CD4-positive, alpha-beta T cell (primary cell): ENCODE data around the gene ZIC2. TPM values are rescaled to one million over a fixed set of nuclear protein-coding genes. Genes with fewer than 3 reads are reported as not detected.
"Not testable (repeated sequence)": the region's sequence is repeated elsewhere in the genome, so short reads cannot be mapped to it uniquely, and the experiment has no call there.

ENCODE experiments used
- ATAC-seq: fragments of 200-7000 bp; cut with Tn5 transposase; one replicate; pipeline ENCODE4 v1.10.0; 2022; ENCODE audit warnings: mild to moderate bottlenecking; ENCODE audit not compliant: poor library complexity
- CTCF ChIA-PET: fragments of 350-600 bp; sonication (Branson Sonifier 250); formaldehyde crosslinking; loops from one replicate; lab custom pipeline; 2021; ENCODE audit warnings: antibody characterized with exemption, inconsistent platforms; lab: Charles Lee
- POLR2A ChIA-PET: fragments of 350-600 bp; sonication (Branson Sonifier 250); formaldehyde crosslinking; loops from one replicate; lab custom pipeline; 2021; ENCODE audit warnings: antibody characterized with exemption, inconsistent platforms; lab: Charles Lee
- DNase-seq, 14 experiments: peaks; one replicate each; pipeline ENCODE4 v3.0.0-alpha.2; 2013 to 2020; ENCODE audit warnings: mixed read lengths in 2 of 14
- H3K27ac ChIP-seq, 2 donors: one replicate each; pipeline versions ENCODE4 v1.5.1 to v1.7.0; 2013; ENCODE audit warnings: low read length in 2 of 2, low read depth in 1 of 2, mild to moderate bottlenecking in 1 of 2
- H3K27me3 ChIP-seq, 2 experiments: 1 replicate in 1 of 2; 2 replicates in 1 of 2; pipeline versions ENCODE4 v1.6.1 to v1.7.0; 2013; ENCODE audit warnings: low read length in 2 of 2, control low read depth in 1 of 2, mild to moderate bottlenecking in 1 of 2, moderate library complexity in 1 of 2; ENCODE audit not compliant: insufficient read depth in 2 of 2, control insufficient read depth in 1 of 2
- H3K36me3 ChIP-seq: one replicate; pipeline ENCODE4 v1.6.1; 2013; ENCODE audit warnings: low read length, control low read depth; ENCODE audit not compliant: insufficient read depth
- H3K4me1 ChIP-seq: one replicate; pipeline ENCODE4 v1.6.1; 2013; ENCODE audit warnings: low read length, control low read depth; ENCODE audit not compliant: insufficient read depth
- H3K4me3 ChIP-seq: one replicate; pipeline ENCODE4 v1.5.1; 2013; ENCODE audit warnings: mild to moderate bottlenecking, low read length, moderate library complexity
- H3K9me3 ChIP-seq, 2 experiments: 1 replicate in 1 of 2; 2 replicates in 1 of 2; pipeline versions ENCODE4 v1.6.1 to v1.7.0; 2013; ENCODE audit warnings: low read length in 2 of 2, mild to moderate bottlenecking in 2 of 2, control low read depth in 1 of 2, moderate library complexity in 1 of 2; ENCODE audit not compliant: control insufficient read depth in 1 of 2, insufficient read depth in 1 of 2
- H3K27ac Mint-ChIP-seq: one replicate; pipeline ENCODE4 v1.8.0; 2020; ENCODE audit warnings: mixed read lengths
- H3K27me3 Mint-ChIP-seq: one replicate; pipeline ENCODE4 v1.8.0; 2021; ENCODE audit warnings: mixed read lengths
- H3K36me3 Mint-ChIP-seq: one replicate; pipeline ENCODE4 v1.8.0; 2021; ENCODE audit warnings: low read depth, mixed read lengths
- H3K4me1 Mint-ChIP-seq: one replicate; pipeline ENCODE4 v1.8.0; 2021; ENCODE audit warnings: low read depth, mixed read lengths
- H3K4me3 Mint-ChIP-seq: one replicate; pipeline ENCODE4 v1.8.0; 2020; ENCODE audit warnings: mild to moderate bottlenecking, mixed read lengths
- H3K9me3 Mint-ChIP-seq: one replicate; pipeline ENCODE4 v1.8.0; 2020; ENCODE audit warnings: mixed read lengths
- intact Hi-C, 2 experiments: fragments of 100-400 bp; cut with DNase I in 1 of 2; cut with micrococcal nuclease in 1 of 2; formaldehyde crosslinking; loops; one replicate each; pipeline versions ENCODE4 v1.15.1 to v1.9.0; 2023 to 2025; cut with DNase I, micrococcal nuclease
- total RNA-seq, 174 experiments: library from RNA in 2 of 174; stranded (reverse) in 2 of 174; gene quantifications; one replicate each; pipeline ENCODE4 v1.2.3 and lab custom pipeline; 2021 to 2026
- TF ChIP-seq, protein P1 (sequence below): fragments of 200-600 bp; IDR thresholded peaks from one replicate; pipeline ENCODE4 v1.8.0; 2022; ENCODE audit warnings: antibody characterized with exemption, mild to moderate bottlenecking

The ZIC2 gene
- total RNA-seq, 2 experiments from 2014 or later: not detected

DNA sequence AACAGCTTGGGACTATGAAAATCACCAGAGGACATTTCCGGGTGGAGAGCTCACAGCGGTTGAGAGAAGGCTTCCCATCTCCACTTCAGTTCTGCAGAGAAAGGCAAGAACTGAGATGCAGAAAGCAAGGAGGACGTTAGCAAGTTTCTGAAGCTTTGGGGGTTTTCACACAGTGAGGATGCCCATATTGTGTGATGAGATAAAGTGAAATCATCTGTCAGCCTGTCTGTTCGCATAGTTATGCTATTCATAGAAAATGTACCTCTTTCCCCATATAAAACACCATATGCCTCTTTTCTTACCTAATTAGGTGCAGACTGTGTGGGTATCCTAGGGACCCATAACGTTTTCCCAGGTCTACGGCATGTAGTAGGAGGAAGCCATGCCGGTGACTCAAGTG, 37.5 kb upstream of the ZIC2 start:
- no peak for DNase-seq
- H3K36me3 Mint-ChIP-seq: no peaks in the 10 kb centered on the region
- ATAC-seq: no peak
- Histone ChIP-seq H3K4me1 (no peaks in the 10 kb centered on the region), H3K27ac (no peak overlapping the region), H3K36me3 (no peaks in the 10 kb centered on the region), H3K9me3 (no peaks in the 10 kb centered on the region), H3K4me3 (no peak overlapping the region), H3K27me3 (peaks cover 10 to 28% of the 10 kb centered on the region in 2 experiments)
- ChIA-PET CTCF (no interaction called here), POLR2A (no interaction called here)
- H3K27me3 Mint-ChIP-seq: peaks cover 71% of the 10 kb centered on the region
- no peak overlapping the region for H3K4me3 Mint-ChIP-seq
- intact Hi-C loops: no loop called here
- H3K27ac Mint-ChIP-seq: no peak overlapping the region
- TF ChIP-seq, protein P1, sequence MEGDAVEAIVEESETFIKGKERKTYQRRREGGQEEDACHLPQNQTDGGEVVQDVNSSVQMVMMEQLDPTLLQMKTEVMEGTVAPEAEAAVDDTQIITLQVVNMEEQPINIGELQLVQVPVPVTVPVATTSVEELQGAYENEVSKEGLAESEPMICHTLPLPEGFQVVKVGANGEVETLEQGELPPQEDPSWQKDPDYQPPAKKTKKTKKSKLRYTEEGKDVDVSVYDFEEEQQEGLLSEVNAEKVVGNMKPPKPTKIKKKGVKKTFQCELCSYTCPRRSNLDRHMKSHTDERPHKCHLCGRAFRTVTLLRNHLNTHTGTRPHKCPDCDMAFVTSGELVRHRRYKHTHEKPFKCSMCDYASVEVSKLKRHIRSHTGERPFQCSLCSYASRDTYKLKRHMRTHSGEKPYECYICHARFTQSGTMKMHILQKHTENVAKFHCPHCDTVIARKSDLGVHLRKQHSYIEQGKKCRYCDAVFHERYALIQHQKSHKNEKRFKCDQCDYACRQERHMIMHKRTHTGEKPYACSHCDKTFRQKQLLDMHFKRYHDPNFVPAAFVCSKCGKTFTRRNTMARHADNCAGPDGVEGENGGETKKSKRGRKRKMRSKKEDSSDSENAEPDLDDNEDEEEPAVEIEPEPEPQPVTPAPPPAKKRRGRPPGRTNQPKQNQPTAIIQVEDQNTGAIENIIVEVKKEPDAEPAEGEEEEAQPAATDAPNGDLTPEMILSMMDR: no peak
- H3K4me1 Mint-ChIP-seq: no peaks in the 10 kb centered on the region
- no peaks in the 10 kb centered on the region for H3K9me3 Mint-ChIP-seq

DNA sequence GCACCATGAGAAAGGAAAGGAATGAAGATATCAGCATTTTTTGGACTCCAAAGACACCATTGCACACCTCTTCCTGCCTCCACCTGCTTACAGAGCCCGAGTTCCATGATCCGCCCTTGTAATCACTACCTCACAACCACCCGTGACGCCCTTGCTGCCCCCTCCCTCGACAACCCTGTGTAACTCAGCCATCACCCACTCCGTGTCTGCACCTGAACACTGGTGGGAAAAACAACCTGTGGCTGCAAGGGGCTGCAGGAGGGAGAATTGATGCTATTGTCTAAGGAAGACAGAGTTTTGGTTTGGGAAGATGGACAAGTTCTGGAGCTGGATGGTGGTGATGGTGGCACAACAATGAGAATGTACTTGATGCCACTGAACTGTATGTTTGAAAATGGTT, 37.0 kb upstream of the ZIC2 start:
- TF ChIP-seq, protein P1: no peak
- Histone ChIP-seq H3K36me3 (no peaks in the 10 kb centered on the region), H3K4me3 (no peak overlapping the region), H3K27ac (no peak overlapping the region), H3K9me3 (no peaks in the 10 kb centered on the region), H3K4me1 (no peaks in the 10 kb centered on the region), H3K27me3 (peaks cover 15 to 33% of the 10 kb centered on the region in 2 experiments)
- no peaks in the 10 kb centered on the region for H3K36me3 Mint-ChIP-seq
- no peak overlapping the region for H3K4me3 Mint-ChIP-seq
- no peaks in the 10 kb centered on the region for H3K9me3 Mint-ChIP-seq
- intact Hi-C loops: no loop called here
- POLR2A ChIA-PET: no interaction called here
- CTCF ChIA-PET: no interaction called here
- DNase-seq (no peak), ATAC-seq (no peak)
- H3K27me3 Mint-ChIP-seq: peaks cover 71% of the 10 kb centered on the region
- no peak overlapping the region for H3K27ac Mint-ChIP-seq
- no peaks in the 10 kb centered on the region for H3K4me1 Mint-ChIP-seq

DNA sequence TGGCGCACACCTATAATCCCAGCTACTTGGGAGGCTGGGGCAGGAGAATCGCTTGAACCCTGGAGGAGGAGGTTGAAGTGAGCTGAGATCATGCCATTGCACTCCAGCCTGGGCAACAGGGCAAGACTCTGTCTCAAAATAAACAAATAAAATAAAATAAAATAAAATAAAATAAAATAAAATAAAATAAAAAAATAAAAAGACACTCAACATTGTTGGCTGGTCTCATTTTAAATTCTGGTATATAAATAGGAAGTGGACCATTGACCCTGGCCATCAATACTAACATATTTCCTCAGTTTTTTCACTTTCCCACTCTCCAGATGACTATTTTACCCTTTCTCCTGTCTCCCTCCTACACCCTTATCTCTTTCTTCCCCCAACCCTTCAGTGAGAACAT, 36.1 kb upstream of the ZIC2 start:
- intact Hi-C loops, H3K4me1 Mint-ChIP-seq, CTCF ChIA-PET, H3K9me3 ChIP-seq, ATAC-seq, H3K4me1 ChIP-seq, H3K27ac ChIP-seq, H3K4me3 Mint-ChIP-seq, H3K36me3 Mint-ChIP-seq, H3K27ac Mint-ChIP-seq, H3K9me3 Mint-ChIP-seq, POLR2A ChIA-PET, H3K4me3 ChIP-seq, H3K36me3 ChIP-seq, DNase-seq: not testable (repeated sequence)
- H3K27me3 Mint-ChIP-seq: peaks cover 74% of the 10 kb centered on the region
- peaks cover 17 to 35% of the 10 kb centered on the region in 2 experiments for H3K27me3 ChIP-seq

DNA sequence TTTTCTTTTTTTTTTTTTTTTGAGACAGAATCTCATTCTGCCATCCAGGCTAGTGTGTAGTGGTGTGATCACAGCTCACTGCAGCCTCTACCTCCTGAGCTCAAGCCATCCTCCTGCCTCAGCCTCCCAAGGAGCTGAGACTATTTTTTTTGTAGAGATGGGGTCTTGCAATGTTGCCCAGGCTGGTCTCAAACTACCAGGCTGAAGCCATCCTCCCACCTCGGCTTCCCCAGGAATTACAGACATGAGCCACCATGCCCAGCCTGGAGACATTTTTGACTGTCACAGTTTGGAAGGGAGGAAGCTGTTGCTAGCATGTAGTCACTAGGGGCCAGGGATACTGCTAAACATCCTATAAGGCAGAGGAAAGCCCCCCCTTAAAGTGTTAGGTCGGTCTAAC, 33.9 kb upstream of the ZIC2 start:
- H3K27ac ChIP-seq: no peak overlapping the region
- ATAC-seq: no peak
- H3K4me1 ChIP-seq: no peaks in the 10 kb centered on the region
- no peaks in the 10 kb centered on the region for H3K9me3 ChIP-seq
- H3K36me3 ChIP-seq: no peaks in the 10 kb centered on the region
- Mint-ChIP-seq H3K27ac (no peak overlapping the region), H3K4me1 (no peaks in the 10 kb centered on the region), H3K9me3 (no peaks in the 10 kb centered on the region), H3K4me3 (no peak overlapping the region), H3K27me3 (peaks cover 77% of the 10 kb centered on the region), H3K36me3 (no peaks in the 10 kb centered on the region)
- CTCF ChIA-PET: no interaction called here
- no peak overlapping the region for H3K4me3 ChIP-seq
- intact Hi-C loops: no loop called here
- no peak for DNase-seq
- TF ChIP-seq, protein P1: no peak
- H3K27me3 ChIP-seq: peaks cover 15 to 25% of the 10 kb centered on the region in 2 experiments
- POLR2A ChIA-PET: no interaction called here
